Lung microvascular endothelial cell (primary cell): ENCODE data around the gene GRK4. TPM values are rescaled to one million over a fixed set of nuclear protein-coding genes. Genes with fewer than 3 reads are reported as not detected.

Experiments used
- total RNA-seq: library from RNA; depleted of rRNA; stranded (reverse); fragments of >200 nt; gene quantifications from 2 replicates; pipeline ENCODE4 v1.2.1, GENCODE V29; 2014

The GRK4 gene
- total RNA-seq, 1 donor from 2014 or later, result 3.0 TPM

Other genes starting within 250 kb of the GRK4 start
- gene TNIP2, start 207.2 kb upstream of the GRK4 start, total RNA-seq, result 58.4 and 70.6 TPM in 2 replicates
- 12.2 and 14.5 TPM in 2 replicates for gene SH3BP2, start 170.5 kb upstream of the GRK4 start, total RNA-seq
- gene ADD1, start 119.7 kb upstream of the GRK4 start, total RNA-seq, result 129 and 156 TPM in 2 replicates
- 14.6 and 16.1 TPM in 2 replicates for gene NOP14, start 165 bp upstream of the GRK4 start, total RNA-seq
- gene HTT-AS, start 111.0 kb downstream of the GRK4 start, total RNA-seq, result not detected in 2 replicates
- 26.6 and 34.3 TPM in 2 replicates for gene HTT, start 111.1 kb downstream of the GRK4 start, total RNA-seq